K562 (cell line): ENCODE results near the gene MATN1. TPM values are rescaled to one million over a fixed set of nuclear protein-coding genes. Genes with fewer than 3 reads are reported as not detected.
A peak's percentile ranks its signal among the peaks of the same experiment; 100 is the strongest.

ENCODE experiments used
- C11orf30 ChIP-seq: fragments of 450-650 bp; IDR thresholded peaks from 2 replicates; pipeline ENCODE4 v1.6.1; 2016; ENCODE audit warnings: low read depth, mild to moderate bottlenecking
- CBX2 ChIP-seq: fragments of 200-600 bp; sonication (generic); IDR thresholded peaks from one replicate; pipeline ENCODE4 v1.6.1; 2012; ENCODE audit warnings: mild to moderate bottlenecking, low read length, inconsistent platforms; ENCODE audit not compliant: insufficient read depth, poor library complexity, severe bottlenecking
- ELF4 ChIP-seq: fragments of 450-650 bp; formaldehyde crosslinking; IDR thresholded peaks from 2 replicates; pipeline ENCODE4 v1.4.0; 2022; ENCODE audit warnings: missing genetic modification characterization
- FUS ChIP-seq: fragments of 200-400 bp; formaldehyde crosslinking; optimal IDR thresholded peaks from 2 replicates; pipeline ENCODE3; 2017; ENCODE audit warnings: low read depth, low read length
- HDAC1 ChIP-seq, 2 experiments: fragments of 450-650 bp; IDR thresholded peaks; 2 replicates each; pipeline ENCODE4 v1.6.1; 2016 to 2017; ENCODE audit warnings: inconsistent platforms in 1 of 2, mild to moderate bottlenecking in 1 of 2, moderate library complexity in 1 of 2
- NEUROD1 ChIP-seq: fragments of 150-350 bp; IDR thresholded peaks from 2 replicates; pipeline ENCODE4 v1.6.1; 2014; ENCODE audit warnings: borderline replicate concordance, low read length, low read depth; ENCODE audit not compliant: partially characterized antibody
- POLR2B ChIP-seq: fragments of 450-650 bp; IDR thresholded peaks from 2 replicates; pipeline ENCODE4 v1.6.1; 2018; ENCODE audit warnings: low read depth; ENCODE audit not compliant: partially characterized antibody
- PYGO2 ChIP-seq: fragments of 450-650 bp; IDR thresholded peaks from 2 replicates; pipeline ENCODE4 v1.6.1; 2016; ENCODE audit warnings: mild to moderate bottlenecking, missing genetic modification characterization, moderate library complexity, missing compliant biosample characterization
- RB1 ChIP-seq: fragments of 450-650 bp; IDR thresholded peaks from 2 replicates; pipeline ENCODE4 v1.6.1; 2017; ENCODE audit warnings: low read depth, mild to moderate bottlenecking
- SMAD1 ChIP-seq: fragments of 150-350 bp; IDR thresholded peaks from 2 replicates; pipeline ENCODE4 v1.6.1; 2014; ENCODE audit warnings: low read length, low read depth; ENCODE audit not compliant: partially characterized antibody
- SRSF9 ChIP-seq: fragments of 200-400 bp; formaldehyde crosslinking; IDR thresholded peaks from 2 replicates; pipeline ENCODE4 v1.6.1; 2017; ENCODE audit warnings: low read depth, low read length, borderline replicate concordance
- ZNF184 ChIP-seq: sonication (generic); formaldehyde crosslinking; IDR thresholded peaks from 2 replicates; pipeline ENCODE4 v1.5.0; 2020; ENCODE audit warnings: missing genetic modification reagents
- ZNF239 ChIP-seq: fragments of 250-450 bp; sonication (Bioruptor Pico); IDR thresholded peaks from 2 replicates; pipeline ENCODE4 v1.4.0; 2020; ENCODE audit warnings: mild to moderate bottlenecking
- polyA plus RNA-seq, 8 experiments: library from polyadenylated mRNA; depleted of rRNA in 4 of 8; stranded (reverse) in 5 of 8; unstranded in 3 of 8; fragments of >200 nt; fragmentation: Nextera tagmentation in 2 of 8; fragmentation: Illumina TruSeq in 1 of 8; extraction: Ambion mirVana in 2 of 8; extraction: Trizol in 1 of 8; gene quantifications; 2 replicates each; pipeline versions ENCODE4 v1.2.1 to v1.2.3, GENCODE V29; 2011 to 2014; ENCODE audit warnings: inconsistent platforms in 1 of 8, missing spikeins in 1 of 8
- total RNA-seq, 7 experiments: library from RNA; depleted of rRNA in 6 of 7; stranded (reverse); fragments of >200 nt in 6 of 7; fragmentation: Illumina TruSeq in 2 of 7; extraction: Trizol in 2 of 7; gene quantifications; 2 replicates each; pipeline versions ENCODE4 v1.2.1 to v1.2.3, GENCODE V29; 2011 to 2021; ENCODE audit warnings: low replicate concordance in 1 of 7
- TF ChIP-seq, protein P1 (sequence below): fragments of 250-450 bp; sonication (Bioruptor Pico); IDR thresholded peaks from 2 replicates; pipeline ENCODE4 v1.6.1; 2021; ENCODE audit warnings: mild to moderate bottlenecking
- TF ChIP-seq, protein P2 (sequence below): fragments of 450-650 bp; IDR thresholded peaks from 2 replicates; pipeline ENCODE4 v1.6.1; 2017; ENCODE audit warnings: antibody characterized with exemption, mild to moderate bottlenecking
- TF ChIP-seq, protein P3 (sequence below): fragments of 250-450 bp; sonication (Bioruptor Pico); IDR thresholded peaks from 2 replicates; pipeline ENCODE4 v1.4.0; 2020; ENCODE audit warnings: mild to moderate bottlenecking, moderate library complexity
- TF ChIP-seq, protein P4 (sequence below): sonication (generic); formaldehyde crosslinking; IDR thresholded peaks from 2 replicates; pipeline ENCODE4 v1.8.0; 2022; ENCODE audit warnings: mild to moderate bottlenecking, missing genetic modification reagents, borderline replicate concordance

MATN1 gene
- total and polyA plus RNA-seq, 9 of the 15 experiments (the other 6 are each of a cell fraction or from before 2014, with no cell fraction given), result 0.10 to 2.3 (median 1.2) TPM

DNA sequence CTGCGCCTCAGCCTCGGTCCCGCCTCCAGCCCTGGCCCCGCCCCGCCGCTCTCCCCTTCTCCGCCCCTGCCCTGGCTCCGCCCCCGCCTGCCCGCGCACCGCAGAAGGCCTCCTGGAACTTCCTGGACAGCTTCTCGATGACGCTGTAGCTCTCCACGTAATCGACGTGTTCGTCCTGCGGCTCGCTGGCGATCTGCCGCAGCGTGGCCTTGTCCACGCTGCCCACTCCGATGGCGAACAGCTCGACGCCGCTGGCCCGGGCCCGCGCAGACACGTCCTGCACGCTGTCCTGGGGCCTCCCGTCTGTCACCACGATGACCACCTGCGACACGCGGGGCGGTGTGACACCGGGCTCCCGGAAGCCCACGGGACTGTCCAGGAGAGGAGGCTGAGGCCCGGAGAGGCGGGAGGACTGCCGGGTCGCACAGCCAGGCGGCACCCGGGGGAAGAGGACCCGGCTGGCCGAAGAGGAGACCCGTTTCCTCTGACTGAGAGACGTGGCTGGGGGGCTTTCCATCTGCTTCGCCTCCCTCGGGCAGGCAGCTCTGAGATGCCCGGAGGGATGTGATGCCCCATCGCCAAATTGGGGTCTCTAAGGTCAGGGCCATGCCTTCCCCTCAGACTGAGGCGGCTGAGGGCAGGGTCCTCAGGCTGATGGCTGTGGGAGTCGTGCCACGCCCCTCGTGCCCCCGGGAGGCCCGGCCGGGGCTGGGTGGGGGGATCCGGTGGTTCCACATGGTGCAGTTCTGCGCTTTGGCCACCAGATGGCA, 4.6 kb downstream of the MATN1 start (continued):
- TF ChIP-seq, protein P1, sequence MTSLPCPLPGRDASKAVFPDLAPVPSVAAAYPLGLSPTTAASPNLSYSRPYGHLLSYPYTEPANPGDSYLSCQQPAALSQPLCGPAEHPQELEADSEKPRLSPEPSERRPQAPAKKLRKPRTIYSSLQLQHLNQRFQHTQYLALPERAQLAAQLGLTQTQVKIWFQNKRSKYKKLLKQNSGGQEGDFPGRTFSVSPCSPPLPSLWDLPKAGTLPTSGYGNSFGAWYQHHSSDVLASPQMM (CRISPR knock-in tag), result no peak
- TF ChIP-seq FUS, result peak; percentile 84
- TF ChIP-seq, protein P2, sequence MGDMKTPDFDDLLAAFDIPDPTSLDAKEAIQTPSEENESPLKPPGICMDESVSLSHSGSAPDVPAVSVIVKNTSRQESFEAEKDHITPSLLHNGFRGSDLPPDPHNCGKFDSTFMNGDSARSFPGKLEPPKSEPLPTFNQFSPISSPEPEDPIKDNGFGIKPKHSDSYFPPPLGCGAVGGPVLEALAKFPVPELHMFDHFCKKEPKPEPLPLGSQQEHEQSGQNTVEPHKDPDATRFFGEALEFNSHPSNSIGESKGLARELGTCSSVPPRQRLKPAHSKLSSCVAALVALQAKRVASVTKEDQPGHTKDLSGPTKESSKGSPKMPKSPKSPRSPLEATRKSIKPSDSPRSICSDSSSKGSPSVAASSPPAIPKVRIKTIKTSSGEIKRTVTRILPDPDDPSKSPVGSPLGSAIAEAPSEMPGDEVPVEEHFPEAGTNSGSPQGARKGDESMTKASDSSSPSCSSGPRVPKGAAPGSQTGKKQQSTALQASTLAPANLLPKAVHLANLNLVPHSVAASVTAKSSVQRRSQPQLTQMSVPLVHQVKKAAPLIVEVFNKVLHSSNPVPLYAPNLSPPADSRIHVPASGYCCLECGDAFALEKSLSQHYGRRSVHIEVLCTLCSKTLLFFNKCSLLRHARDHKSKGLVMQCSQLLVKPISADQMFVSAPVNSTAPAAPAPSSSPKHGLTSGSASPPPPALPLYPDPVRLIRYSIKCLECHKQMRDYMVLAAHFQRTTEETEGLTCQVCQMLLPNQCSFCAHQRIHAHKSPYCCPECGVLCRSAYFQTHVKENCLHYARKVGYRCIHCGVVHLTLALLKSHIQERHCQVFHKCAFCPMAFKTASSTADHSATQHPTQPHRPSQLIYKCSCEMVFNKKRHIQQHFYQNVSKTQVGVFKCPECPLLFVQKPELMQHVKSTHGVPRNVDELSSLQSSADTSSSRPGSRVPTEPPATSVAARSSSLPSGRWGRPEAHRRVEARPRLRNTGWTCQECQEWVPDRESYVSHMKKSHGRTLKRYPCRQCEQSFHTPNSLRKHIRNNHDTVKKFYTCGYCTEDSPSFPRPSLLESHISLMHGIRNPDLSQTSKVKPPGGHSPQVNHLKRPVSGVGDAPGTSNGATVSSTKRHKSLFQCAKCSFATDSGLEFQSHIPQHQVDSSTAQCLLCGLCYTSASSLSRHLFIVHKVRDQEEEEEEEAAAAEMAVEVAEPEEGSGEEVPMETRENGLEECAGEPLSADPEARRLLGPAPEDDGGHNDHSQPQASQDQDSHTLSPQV, result peak; percentile 99
- no peak for TF ChIP-seq CBX2
- peak; percentile 95 for TF ChIP-seq ELF4
- no peak for TF ChIP-seq SRSF9
- TF ChIP-seq ZNF239 (CRISPR knock-in tag), result peak; percentile 77
- TF ChIP-seq PYGO2, result no peak
- peak; percentile 80 for TF ChIP-seq SMAD1
- TF ChIP-seq HDAC1 (IDR thresholded peaks at IDR 0.05), result peak in 1 of 2 experiments; percentile 98; a peak in 3 of 4 replicates
- TF ChIP-seq ZNF184 (CRISPR knock-in tag), result no peak
- TF ChIP-seq, protein P3, sequence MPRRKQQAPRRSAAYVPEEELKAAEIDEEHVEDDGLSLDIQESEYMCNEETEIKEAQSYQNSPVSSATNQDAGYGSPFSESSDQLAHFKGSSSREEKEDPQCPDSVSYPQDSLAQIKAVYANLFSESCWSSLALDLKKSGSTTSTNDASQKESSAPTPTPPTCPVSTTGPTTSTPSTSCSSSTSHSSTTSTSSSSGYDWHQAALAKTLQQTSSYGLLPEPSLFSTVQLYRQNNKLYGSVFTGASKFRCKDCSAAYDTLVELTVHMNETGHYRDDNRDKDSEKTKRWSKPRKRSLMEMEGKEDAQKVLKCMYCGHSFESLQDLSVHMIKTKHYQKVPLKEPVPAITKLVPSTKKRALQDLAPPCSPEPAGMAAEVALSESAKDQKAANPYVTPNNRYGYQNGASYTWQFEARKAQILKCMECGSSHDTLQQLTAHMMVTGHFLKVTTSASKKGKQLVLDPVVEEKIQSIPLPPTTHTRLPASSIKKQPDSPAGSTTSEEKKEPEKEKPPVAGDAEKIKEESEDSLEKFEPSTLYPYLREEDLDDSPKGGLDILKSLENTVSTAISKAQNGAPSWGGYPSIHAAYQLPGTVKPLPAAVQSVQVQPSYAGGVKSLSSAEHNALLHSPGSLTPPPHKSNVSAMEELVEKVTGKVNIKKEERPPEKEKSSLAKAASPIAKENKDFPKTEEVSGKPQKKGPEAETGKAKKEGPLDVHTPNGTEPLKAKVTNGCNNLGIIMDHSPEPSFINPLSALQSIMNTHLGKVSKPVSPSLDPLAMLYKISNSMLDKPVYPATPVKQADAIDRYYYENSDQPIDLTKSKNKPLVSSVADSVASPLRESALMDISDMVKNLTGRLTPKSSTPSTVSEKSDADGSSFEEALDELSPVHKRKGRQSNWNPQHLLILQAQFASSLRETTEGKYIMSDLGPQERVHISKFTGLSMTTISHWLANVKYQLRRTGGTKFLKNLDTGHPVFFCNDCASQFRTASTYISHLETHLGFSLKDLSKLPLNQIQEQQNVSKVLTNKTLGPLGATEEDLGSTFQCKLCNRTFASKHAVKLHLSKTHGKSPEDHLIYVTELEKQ, result no peak; the same call in 1 of the 2 replicates
- TF ChIP-seq POLR2B, result peak; percentile 94
- TF ChIP-seq NEUROD1, result no peak
- no peak for TF ChIP-seq C11orf30
- TF ChIP-seq RB1, result peak; percentile 91
- TF ChIP-seq, protein P4, sequence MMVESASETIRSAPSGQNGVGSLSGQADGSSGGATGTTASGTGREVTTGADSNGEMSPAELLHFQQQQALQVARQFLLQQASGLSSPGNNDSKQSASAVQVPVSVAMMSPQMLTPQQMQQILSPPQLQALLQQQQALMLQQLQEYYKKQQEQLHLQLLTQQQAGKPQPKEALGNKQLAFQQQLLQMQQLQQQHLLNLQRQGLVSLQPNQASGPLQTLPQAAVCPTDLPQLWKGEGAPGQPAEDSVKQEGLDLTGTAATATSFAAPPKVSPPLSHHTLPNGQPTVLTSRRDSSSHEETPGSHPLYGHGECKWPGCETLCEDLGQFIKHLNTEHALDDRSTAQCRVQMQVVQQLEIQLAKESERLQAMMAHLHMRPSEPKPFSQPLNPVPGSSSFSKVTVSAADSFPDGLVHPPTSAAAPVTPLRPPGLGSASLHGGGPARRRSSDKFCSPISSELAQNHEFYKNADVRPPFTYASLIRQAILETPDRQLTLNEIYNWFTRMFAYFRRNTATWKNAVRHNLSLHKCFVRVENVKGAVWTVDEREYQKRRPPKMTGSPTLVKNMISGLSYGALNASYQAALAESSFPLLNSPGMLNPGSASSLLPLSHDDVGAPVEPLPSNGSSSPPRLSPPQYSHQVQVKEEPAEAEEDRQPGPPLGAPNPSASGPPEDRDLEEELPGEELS (CRISPR knock-in tag), result peak; percentile 89
